ENCODE data around the gene ADAM12.

- TF ChIP-seq POLR2A (IDR thresholded peaks at IDR 0.05) (no peak), CTCF (IDR thresholded peaks at IDR 0.05 in 8 of 11, conservative IDR thresholded peaks at IDR 0.05 in 3 of 11) (no peak), POLR2AphosphoS5 (IDR thresholded peaks at IDR 0.05) (no peak)
These were observed 403.3 kb downstream of the ADAM12 start for GRCh38 chr10:125984865-125985495.

All from spleen (tissue), 7 donors.